HG03066 (cell line): Measurements from ENCODE around the gene MAGT1.
"Not testable (repeated sequence)": the region's sequence is repeated elsewhere in the genome, so short reads cannot be mapped to it uniquely, and the experiment has no call there.

ENCODE experiments used
- ATAC-seq: cut with Tn5 transposase; IDR thresholded peaks from one replicate; pipeline ENCODE4 v1.9.1; 2021; ENCODE audit warnings: low read depth; ENCODE audit not compliant: unreplicated experiment

MAGT1 gene

DNA sequence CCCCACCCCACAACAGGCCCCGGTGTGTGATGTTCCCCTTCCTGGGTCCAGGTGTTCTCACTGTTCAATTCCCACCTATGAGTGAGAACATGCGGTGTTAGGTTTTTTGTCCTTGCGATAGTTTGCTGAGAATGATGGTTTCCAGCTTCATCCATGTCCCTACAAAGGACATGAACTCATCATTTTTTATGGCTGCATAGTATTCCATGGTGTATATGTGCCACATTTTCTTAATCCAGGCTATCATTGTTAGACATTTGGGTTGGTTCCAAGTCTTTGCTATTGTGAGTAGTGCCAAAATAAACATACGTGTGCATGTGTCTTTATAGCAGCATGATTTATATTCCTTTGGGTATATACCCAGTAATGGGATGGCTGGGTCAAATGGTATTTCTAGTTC lies 13.8 kb downstream of the MAGT1 start:
- not testable (repeated sequence) for ATAC-seq

GRCh38 chrX:77875372-77875771 lies 19.9 kb downstream of the MAGT1 start:
- no peak for ATAC-seq

GRCh38 chrX:77831544-77831943 lies 63.7 kb downstream of the MAGT1 start:
- ATAC-seq = not testable (repeated sequence)

DNA sequence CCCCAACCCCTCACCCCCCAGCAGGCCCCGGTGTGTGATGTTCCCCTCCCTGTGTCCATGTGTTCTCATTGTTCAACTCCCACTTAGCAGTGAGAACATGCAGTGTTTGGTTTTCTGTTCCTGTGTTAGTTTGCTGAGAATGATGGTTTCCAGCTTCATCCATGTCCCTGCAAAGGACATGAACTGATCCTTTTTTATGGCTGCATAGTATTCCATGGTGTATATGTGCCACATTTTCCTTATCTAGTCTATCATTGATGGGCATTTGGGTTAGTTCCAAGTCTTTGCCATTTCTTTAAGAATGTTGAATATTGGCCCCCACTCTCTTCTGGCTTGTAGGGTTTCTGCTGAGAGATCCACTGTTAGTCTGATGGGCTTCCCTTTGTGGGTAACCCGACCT lies 73.2 kb downstream of the MAGT1 start:
- ATAC-seq = not testable (repeated sequence)

GRCh38 chrX:77820091-77820727 lies 75.0 kb downstream of the MAGT1 start:
- ATAC-seq = no peak

GRCh38 chrX:77814210-77814609 lies 81.0 kb downstream of the MAGT1 start:
- no peak for ATAC-seq

DNA sequence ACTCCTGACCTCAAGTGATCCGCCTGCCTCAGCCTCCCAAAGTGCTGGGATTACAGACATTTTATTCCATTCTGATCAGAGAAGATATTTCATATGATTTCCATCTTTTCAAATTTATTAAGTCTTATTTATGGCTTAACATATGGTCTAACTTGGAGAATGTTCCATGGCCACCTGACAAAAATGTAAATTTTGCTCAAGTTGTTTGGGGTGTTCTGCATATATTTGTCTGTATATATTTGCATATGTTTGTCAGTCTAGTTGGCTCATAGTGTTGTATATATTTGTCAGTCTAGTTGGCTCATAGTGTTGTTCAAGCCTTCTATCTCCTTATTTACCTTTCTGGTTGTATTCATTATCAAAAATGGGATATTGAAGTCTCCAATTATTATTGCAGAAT lies 93.0 kb downstream of the MAGT1 start:
- no peak for ATAC-seq

- ATAC-seq = no peak
Observed at GRCh38 chrX:77795124-77795523, 100.1 kb downstream of the MAGT1 start.

DNA sequence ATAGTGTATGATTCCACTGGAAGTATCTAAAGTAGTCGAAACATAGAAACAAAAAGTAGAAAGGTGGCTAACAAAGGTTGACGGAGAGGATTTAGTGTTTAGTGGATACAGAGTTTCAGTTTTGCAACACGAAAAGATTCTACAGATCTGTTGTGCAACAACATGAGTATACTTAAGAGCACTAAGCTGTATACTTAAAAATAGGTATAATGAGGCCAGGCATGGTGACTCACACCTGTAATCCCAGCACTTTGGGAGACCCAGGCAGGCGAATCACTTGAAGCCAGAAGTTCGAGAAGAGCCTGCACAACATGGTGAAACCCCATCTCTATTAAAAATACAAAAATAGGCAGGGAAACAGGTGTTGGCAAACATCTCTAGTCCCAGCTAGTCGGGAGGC lies 101.3 kb downstream of the MAGT1 start:
- no peak for ATAC-seq

GRCh38 chrX:77788050-77788449 lies 107.2 kb downstream of the MAGT1 start:
- ATAC-seq = no peak

DNA sequence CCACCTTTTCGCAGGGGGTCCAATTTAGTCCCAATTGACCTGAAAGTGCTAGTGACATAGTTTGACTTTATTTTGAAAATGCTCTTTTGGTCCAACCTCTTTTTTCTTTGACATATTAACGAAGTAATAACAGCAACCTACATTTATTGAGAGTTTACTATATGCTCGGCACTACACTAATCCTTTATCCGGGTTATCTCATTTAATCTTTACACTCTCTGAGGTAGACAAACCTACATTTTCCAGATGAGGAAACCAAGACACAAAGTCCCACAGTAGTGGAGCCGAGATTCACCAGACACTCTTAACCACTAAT lies 108.9 kb downstream of the MAGT1 start:
- peak; percentile 10 for ATAC-seq

DNA sequence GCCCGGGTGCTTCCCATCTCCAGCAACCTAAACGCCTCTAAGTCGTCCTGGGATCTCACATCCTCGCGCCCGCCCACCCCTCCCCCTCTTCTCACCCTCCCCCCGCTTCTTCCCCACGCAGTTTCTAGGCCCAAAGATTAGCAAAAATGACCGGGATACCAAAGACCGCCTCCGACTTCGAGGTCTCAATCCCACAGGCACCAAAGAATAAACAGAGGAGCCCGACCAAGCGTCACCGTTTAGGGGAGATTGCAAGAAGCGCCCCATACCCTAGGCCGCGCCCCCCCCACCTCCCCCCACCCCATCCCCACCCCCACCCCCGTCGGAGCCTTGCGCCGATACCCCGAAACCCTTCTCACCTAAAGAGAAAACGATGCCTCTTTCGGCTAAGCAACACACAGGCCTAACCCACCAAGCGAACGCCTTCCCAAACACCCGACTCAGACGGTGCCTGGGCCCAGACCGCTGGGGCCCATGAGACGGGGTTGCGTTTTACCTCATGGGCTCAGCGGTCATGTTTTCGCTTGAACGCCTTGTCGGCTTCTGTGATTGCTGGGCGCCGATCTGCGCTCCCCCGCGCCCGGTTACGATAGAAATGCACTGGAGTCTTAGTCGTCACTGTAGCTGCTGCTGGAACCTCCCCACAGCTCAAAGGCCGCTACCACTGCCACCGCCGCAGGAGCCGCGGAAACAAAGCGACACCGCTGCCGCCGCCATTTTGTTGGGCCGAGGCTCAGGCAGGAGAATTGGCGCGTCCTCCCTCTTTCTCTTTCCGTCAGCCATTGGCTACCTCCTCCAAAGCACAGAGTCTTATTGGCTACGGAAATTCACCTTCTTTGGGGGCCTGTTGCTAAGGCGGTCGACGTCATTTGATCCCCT lies 109.5 kb downstream of the MAGT1 start, which contains the start of gene ATRX:
TSS of gene ATRX (minus strand) at position 731 of the 879 bp plus-strand sequence. CDS start at position 516, 215 bp downstream.
- ATAC-seq = peak; percentile 94

DNA sequence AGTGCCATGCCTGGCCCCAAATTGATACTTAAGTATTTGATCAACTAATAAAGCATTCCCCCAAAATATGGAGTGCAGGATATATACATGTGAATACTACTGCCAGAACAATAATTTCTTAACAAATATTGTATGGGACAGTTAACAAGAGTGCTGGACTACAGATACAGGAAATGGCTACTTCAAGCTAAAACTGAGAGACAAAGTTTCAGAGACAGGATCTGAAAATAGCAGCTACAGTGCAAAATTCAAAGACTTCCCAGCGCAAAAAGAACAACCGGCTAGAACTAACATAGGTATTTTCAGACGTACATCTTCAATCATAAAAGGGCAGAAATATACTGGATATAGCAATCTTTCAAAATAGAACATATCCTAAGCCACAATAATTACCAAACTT lies 115.5 kb downstream of the MAGT1 start:
- no peak for ATAC-seq

DNA sequence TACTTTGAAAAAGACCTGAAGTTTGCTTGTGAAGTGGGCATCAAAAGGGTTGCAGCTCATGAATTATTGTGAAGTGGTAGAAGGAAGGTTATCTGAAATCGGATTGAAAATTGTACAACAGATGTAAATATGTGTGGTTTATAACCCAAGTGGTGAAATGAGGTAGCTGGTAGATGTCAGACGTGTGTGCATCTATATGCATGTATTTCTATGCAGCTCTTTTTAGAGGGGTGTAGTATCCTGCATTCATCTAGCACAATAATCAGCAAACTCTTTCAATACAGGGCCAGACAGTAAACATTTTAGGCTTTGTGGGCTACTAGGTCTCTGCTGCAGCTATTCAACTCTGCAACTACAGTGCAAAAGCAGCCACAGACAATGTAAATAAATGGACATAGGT lies 118.6 kb downstream of the MAGT1 start:
- ATAC-seq = no peak
